Lung (tissue), 12 donors: Measurements from ENCODE around the gene KRTAP9-2. TPM values are rescaled to one million over a fixed set of nuclear protein-coding genes. Genes with fewer than 3 reads are reported as not detected.

Experiments used
- ATAC-seq: fragments of 200-7000 bp; cut with Tn5 transposase; one replicate; pipeline ENCODE4 v1.9.1; 2020; ENCODE audit warnings: moderate number of reproducible peaks; ENCODE audit not compliant: insufficient read depth, low FRiP score
- DNase-seq, 3 donors: peaks; one replicate each; pipeline ENCODE4 v3.0.0-alpha.2; 2013 to 2017
- H3K27ac ChIP-seq, 2 donors: one replicate each; pipeline ENCODE4 v1.5.1; 2013; ENCODE audit warnings: mild to moderate bottlenecking in 2 of 2, moderate library complexity in 2 of 2, control low read depth in 1 of 2, inconsistent platforms in 1 of 2, low read depth in 1 of 2, low read length in 1 of 2
- H3K27me3 ChIP-seq, 3 donors: one replicate each; pipeline ENCODE4 v1.5.1; 2013; ENCODE audit warnings: low read length in 2 of 3; ENCODE audit not compliant: control insufficient read depth in 3 of 3, insufficient read depth in 3 of 3
- H3K36me3 ChIP-seq, 4 donors: one replicate each; pipeline ENCODE4 v1.5.1; 2013; ENCODE audit warnings: low read length in 4 of 4, mild to moderate bottlenecking in 1 of 4, moderate library complexity in 1 of 4; ENCODE audit not compliant: control insufficient read depth in 4 of 4, insufficient read depth in 4 of 4
- H3K4me1 ChIP-seq, 5 donors: one replicate each; pipeline ENCODE4 v1.5.1; 2013; ENCODE audit warnings: low read length in 5 of 5, mild to moderate bottlenecking in 2 of 5, moderate library complexity in 1 of 5; ENCODE audit not compliant: control insufficient read depth in 5 of 5, insufficient read depth in 5 of 5
- H3K4me3 ChIP-seq: one replicate; pipeline ENCODE4 v1.5.1; 2013; ENCODE audit warnings: mild to moderate bottlenecking, control low read depth, moderate library complexity
- H3K9ac ChIP-seq, 2 donors: one replicate each; pipeline ENCODE4 v1.5.1; 2013; ENCODE audit warnings: low read length in 2 of 2, control low read depth in 1 of 2; ENCODE audit not compliant: insufficient read depth in 1 of 2
- H3K9me3 ChIP-seq, 4 donors: one replicate each; pipeline ENCODE4 v1.5.1; 2013; ENCODE audit warnings: low read length in 3 of 4, mild to moderate bottlenecking in 1 of 4, moderate library complexity in 1 of 4; ENCODE audit not compliant: control insufficient read depth in 4 of 4, insufficient read depth in 3 of 4
- CTCF ChIP-seq: IDR thresholded peaks from 2 replicates; pipeline ENCODE4 v1.5.1; 2012; ENCODE audit warnings: mild to moderate bottlenecking; ENCODE audit errors: control extremely low read depth, extremely low read depth
- WGBS, 2 donors: extraction: QIAGEN DNeasy Blood & Tissue Kit; methylation state at CpG; one replicate each; pipeline ENCODE4 v1.1.7; 2013; 5-methylcytosine and 5-hydroxymethylcytosine counted together
- polyA plus RNA-seq, 2 donors: library from polyadenylated mRNA; stranded (reverse); fragments of 200-250 nt; gene quantifications; one replicate each; pipeline ENCODE4 v1.2.1, GENCODE V29; 2013
- total RNA-seq, 2 donors: library from RNA; depleted of rRNA in 1 of 2; stranded (reverse); fragments of >200 nt in 1 of 2; gene quantifications; one replicate each; pipeline ENCODE4 v1.2.1, GENCODE V29; 2014 to 2021
- donor health status: control.
- donor health status: control.
- donor health status: Bipolar disorder and iron deficiency.
- donor health status: healthy.
- donor health status: DM: yes; HTN: yes; CAD: no.

Gene KRTAP9-2
- total and polyA plus RNA-seq, 4 donors, result not detected

GRCh38 chr17:41178843-41179616, 47.4 kb upstream of the KRTAP9-2 start:
- H3K27me3 ChIP-seq, result no peaks in the 10 kb centered on the region
- H3K9me3 ChIP-seq, result peaks cover 0 to 3% (median 0%) of the 10 kb centered on the region in 4 donors
- WGBS, 2 donors, result 91 to 97% methylated on average over 1 of the region's 1 CpG
- H3K27ac ChIP-seq, result no peak overlapping the region
- no peak for TF ChIP-seq CTCF
- no peaks in the 10 kb centered on the region for H3K4me1 ChIP-seq
- DNase-seq (no peak), ATAC-seq (no peak)
- H3K4me3 ChIP-seq, result no peak overlapping the region
- no peaks in the 10 kb centered on the region for H3K36me3 ChIP-seq
- no peak overlapping the region for H3K9ac ChIP-seq

GRCh38 chr17:41184480-41184961, 41.9 kb upstream of the KRTAP9-2 start, which contains the start of gene KRTAP4-1:
Gene KRTAP4-1 (minus strand): TSS chr17:41184911. CDS start chr17:41184854, 57 bp downstream.
- Histone ChIP-seq H3K27ac (no peak within 1 kb of the TSS), H3K4me1 (no peaks in the 10 kb centered on the region)

GRCh38 chr17:41185001-41185400, 41.4 kb upstream of the KRTAP9-2 start:
- Histone ChIP-seq H3K36me3 (no peaks in the 10 kb centered on the region), H3K9ac (no peak overlapping the region), H3K4me1 (no peaks in the 10 kb centered on the region), H3K27ac (no peak overlapping the region), H3K4me3 (no peak overlapping the region), H3K9me3 (peaks cover 0 to 7% (median 0%) of the 10 kb centered on the region in 4 donors), H3K27me3 (no peaks in the 10 kb centered on the region)
- WGBS, 2 donors, result 55 to 76% methylated on average over 1 of the region's 1 CpG
- DNase-seq, result no peak
- TF ChIP-seq CTCF, result no peak
- no peak for ATAC-seq

More at GRCh38 chr17:41184480-41184961, 41.9 kb upstream of the KRTAP9-2 start, which contains the start of gene KRTAP4-1:
- H3K4me3 ChIP-seq, result no peak within 1 kb of the TSS
- H3K36me3 ChIP-seq, result no peaks in the 10 kb centered on the region
- no peak for ATAC-seq
- DNase-seq, result no peak
- no peak within 1 kb of the TSS for H3K9ac ChIP-seq
- 75% methylated on average over 9 of the region's 9 CpGs for WGBS, 2 donors
- no peaks in the 10 kb centered on the region for H3K27me3 ChIP-seq
- no peak for TF ChIP-seq CTCF
- H3K9me3 ChIP-seq, result peaks cover 0 to 5% (median 0%) of the 10 kb centered on the region in 4 donors
